Amygdala (tissue), 56 donors: Measurements from ENCODE around the gene EXT2.
A peak's percentile ranks its signal among the peaks of the same experiment; 100 is the strongest.

Experiments
- DNase-seq, 56 donors: peaks; one replicate each; lab custom pipeline; 2025; lab: John Stamatoyannopoulos, UW

The EXT2 gene

DNA sequence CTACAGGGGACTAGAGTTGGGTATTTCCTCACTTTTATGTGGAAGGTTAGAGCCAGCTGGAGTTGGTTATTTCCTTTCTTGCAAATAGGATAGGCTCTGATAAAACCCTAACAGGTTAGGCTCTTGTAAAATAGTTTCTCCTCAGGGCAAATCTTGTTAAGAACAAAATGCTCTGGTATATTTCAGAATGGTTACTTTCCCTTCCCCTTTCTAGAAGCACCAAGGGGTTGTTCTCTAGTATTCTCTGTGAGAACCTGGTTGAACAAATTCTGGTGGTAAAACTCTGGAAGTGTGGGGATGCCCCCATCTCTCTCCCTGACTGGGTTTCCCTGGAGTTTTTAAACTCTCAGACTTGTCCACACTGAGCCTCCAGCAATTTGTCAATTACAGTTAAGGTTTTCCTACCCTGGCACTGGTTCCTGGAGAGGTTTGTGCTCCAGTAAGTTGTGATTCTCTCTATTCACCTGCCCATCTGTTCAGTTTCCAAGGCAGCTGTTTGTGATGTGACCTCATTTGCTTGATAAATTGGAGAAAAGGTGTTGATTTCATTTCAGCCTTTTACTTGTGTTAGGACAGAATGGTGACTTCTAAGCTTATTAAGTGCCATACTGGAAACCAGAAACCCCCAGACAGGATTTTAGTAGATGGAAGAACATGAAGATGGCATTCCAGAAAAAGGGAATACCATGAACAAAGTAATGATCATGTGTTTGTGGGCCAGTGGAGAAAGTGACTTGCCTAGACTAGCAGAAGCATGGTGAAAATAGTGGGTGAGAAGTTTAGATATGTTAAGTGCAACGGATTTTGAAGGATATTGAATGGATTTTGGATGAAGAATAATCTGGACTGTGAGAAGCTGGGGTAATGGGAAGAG is 64.6 kb downstream of the EXT2 start:
- no peak for DNase-seq

DNA sequence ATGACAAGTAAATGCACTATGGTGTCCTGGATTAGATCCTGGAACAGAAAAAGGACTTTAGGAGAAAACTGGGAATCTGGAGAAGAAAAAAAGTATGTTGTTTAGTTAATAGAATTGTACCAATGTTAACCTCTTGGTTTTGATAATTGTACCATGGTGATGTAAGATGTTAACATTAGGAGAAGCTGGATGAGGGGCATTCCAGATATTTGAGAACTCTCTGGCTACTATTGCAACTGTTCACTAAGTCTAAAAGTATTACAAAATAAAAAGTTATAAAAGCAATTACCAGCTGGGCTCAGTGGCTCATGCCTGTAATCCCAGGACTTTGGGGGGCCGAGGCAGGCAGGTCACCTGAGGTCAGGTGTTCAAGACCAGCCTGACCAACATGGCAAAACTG is 66.5 kb downstream of the EXT2 start:
- DNase-seq, result no peak

DNA sequence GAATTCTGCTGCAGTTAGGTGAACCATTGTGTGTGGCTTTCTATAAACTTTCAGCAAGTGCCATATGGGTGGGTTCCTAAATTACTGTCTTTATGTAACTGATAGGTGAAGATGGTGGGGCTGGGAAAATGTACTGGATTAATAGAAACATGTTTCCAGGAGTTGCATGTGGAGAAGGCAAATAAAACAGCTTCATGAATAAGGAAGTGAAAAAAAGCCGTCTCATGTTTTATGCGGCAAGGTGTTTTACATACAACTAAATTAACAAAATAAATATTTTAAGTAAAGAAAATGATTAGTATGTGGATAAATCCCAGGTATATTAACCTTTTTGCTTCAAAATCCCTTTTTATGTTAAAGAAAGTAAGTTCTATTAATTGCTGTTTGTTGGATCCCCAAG is 67.2 kb downstream of the EXT2 start:
- DNase-seq, result no peak

- no peak for DNase-seq
Observed at GRCh38 chr11:44165432-44165831, 70.0 kb downstream of the EXT2 start.

DNA sequence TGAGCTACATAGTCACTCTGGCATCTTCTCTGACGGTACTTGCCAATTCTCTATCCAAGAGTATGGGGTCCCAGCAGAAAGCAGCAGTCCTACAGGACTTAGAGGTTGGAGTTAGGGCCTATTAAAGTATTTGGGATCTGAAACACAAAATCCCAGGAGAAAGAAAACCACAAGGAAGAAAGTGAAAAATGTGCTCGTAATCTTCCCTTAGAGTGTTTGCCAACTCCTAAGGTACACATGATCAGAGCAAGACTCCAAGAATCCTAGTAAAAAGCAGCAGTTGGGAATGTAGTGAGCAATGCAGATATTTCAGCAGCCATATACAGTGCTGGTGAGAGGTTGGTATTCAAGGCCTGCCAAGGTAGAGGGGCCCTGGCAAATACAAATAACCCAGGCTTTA is 71.6 kb downstream of the EXT2 start:
- no peak for DNase-seq

GRCh38 chr11:44171518-44171917 is 76.0 kb downstream of the EXT2 start:
- DNase-seq, result no peak

GRCh38 chr11:44172966-44173365 is 77.5 kb downstream of the EXT2 start:
- DNase-seq, result no peak

DNA sequence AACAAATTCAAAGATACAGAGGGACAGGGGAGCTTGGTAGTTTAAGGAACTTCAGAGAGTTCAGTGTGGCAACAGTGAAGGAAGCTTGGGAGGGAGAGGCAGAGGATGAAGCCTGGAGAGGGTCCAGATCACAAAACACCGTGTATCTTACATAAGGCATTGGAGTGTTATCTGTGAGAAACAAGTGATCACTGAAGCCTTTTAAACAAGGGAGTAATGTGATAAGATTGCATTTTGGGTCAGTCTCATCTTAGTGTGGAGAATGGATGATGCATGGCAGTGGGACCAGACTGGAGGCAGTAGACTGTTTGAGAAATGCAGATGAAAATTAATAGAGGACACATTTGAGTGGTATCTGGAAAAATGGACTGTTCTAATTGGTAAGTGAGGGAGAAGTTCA is 79.4 kb downstream of the EXT2 start:
- no peak for DNase-seq

GRCh38 chr11:44176546-44177213 is 81.2 kb downstream of the EXT2 start:
- no peak for DNase-seq

GRCh38 chr11:44177905-44178304 is 82.4 kb downstream of the EXT2 start:
- no peak for DNase-seq

- DNase-seq, result no peak
Observed at GRCh38 chr11:44178381-44178780, 82.9 kb downstream of the EXT2 start.

DNA sequence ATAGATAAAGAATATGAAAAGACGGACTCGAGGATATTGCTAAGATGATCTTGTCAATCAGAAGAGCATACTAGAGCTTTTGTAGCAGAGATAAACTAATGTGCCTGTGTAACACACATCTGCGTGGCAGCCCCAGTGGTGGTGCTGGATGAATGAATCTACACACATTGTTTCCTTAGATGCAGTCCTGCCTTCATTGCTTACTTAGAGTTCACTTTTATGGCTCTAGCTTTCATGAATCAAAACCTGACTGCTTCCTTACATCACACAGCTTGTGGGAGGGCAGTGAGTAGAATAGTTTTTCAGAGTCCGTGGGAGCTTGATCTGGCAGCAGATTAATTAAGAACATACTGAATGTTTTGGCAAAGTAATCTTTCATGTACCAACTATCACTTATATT is 83.7 kb downstream of the EXT2 start:
- DNase-seq, result peak in 3 of 56 donors; percentile 1 to 4 (median 1)

- DNase-seq, result no peak
Observed at GRCh38 chr11:44180107-44180506, 84.6 kb downstream of the EXT2 start.

- DNase-seq, result no peak
Observed at GRCh38 chr11:44185522-44185921, 90.0 kb downstream of the EXT2 start.

- DNase-seq, result no peak
Observed at GRCh38 chr11:44186321-44186930, 90.9 kb downstream of the EXT2 start.

- no peak for DNase-seq
Observed at GRCh38 chr11:44188643-44189042, 93.2 kb downstream of the EXT2 start.

DNA sequence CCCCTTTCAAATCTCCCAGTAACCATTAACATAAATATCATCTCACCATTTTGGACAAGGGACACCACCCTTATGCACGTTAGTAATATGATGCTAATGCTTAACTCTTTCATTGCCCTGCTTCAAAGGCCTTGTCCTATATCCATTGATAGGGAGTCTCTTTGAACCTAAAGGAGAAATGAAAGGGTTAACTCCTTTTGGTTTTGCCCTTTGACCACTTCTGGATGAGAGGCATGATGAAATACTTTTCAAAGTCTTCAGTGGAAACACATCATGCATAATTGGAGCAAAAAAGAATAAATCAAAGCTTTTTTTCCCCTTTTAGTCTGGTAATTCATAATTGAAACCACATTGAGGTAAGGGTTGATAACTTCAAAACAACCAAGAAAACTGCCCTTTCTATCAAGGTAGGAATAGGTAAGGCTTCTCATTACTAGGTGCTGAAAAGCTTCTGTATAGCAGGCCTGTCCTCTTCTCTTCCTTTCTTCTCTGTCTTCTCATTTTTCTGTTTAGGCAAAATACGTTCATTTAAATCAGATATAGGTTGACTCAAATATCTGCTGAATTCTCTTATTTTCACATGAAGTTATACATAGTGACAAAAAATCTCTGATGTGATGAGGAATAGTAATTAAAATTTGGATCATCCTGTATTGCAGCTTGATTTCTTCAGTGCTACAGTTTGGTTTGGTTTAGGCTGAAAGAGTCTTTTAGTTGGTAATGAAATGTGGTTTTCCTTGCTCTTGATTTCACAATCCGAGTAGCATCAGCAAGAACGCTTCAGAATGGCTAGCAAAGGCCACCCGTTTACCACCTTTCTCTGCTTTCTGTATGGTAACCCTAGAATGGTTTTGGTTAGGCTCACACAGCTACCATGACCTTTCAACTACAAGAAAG is 94.8 kb downstream of the EXT2 start:
- no peak for DNase-seq

DNA sequence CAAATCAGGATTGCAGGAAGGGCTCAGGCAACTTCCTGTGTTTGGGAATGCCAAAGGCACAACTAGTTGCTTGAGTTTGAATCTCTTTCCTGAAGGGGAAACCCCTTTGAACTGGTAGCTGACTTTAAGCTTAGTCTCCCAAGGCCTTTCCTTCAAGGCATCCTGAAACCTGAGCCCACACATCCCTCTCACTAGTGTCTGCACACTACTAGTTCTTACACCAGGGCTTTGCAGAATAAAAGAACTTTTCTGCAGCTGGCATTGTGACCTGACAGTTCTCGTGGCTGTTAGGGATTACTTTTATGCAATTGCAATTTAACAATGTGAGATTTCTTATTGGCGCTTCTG is 95.4 kb downstream of the EXT2 start:
- no peak for DNase-seq

- DNase-seq, result no peak
Observed at GRCh38 chr11:44191322-44192016, 96.0 kb downstream of the EXT2 start.

DNA sequence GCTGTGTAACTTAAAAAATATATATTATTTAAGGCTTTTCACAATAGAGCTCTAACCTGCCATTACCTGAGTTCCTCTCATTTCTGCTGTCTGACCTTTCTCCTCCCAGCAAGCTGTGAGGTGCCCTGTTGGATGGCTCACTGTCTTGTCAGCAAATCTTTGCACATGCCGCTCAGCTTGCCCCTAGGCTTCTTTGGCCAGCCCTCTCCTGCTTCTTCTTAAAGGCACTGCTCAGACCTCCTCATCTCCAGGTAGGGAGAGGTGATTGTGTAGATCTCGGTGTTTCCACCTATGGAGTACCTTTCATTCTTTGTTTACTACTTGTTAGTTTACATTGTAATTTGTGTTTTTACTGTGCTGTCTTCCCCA is 96.5 kb downstream of the EXT2 start:
- no peak for DNase-seq
